Endothelial cell of umbilical vein (primary cell): ENCODE measurements around the gene MRGPRE. TPM values are rescaled to one million over a fixed set of nuclear protein-coding genes. Genes with fewer than 3 reads are reported as not detected.

Source experiments
- BruUV-seq: library from RNA; stranded (reverse); fragments of 400-500 nt; replicated peaks from 2 replicates; lab custom pipeline; 2021; lab: Mats Ljungman, UMichigan
- CTCF ChIA-PET: fragments of 300-600, 350-600 bp; sonication (Branson Sonifier 250); formaldehyde crosslinking; loops from one replicate; lab custom pipeline; 2021; ENCODE audit warnings: antibody characterized with exemption, inconsistent platforms; lab: Charles Lee
- POLR2A ChIA-PET: fragments of 300-600, 350-600 bp; sonication (Branson Sonifier 250); formaldehyde crosslinking; loops from one replicate; lab custom pipeline; 2021; ENCODE audit warnings: antibody characterized with exemption, inconsistent platforms; lab: Charles Lee
- DNase-seq: peaks from one replicate; pipeline ENCODE4 v3.0.0-alpha.2; 2011; ENCODE audit warnings: low read depth, low spot score
- FAIRE-seq: peaks from 2 replicates; lab custom pipeline; 2011; peaks lifted over from hg19 to GRCh38; lab: Jason Lieb, UNC
- H2AFZ ChIP-seq: 2 replicates; pipeline ENCODE4 v1.6.0; 2012; ENCODE audit warnings: low read depth, low read length, control low read depth, inconsistent platforms
- H3K27ac ChIP-seq: 2 replicates; pipeline ENCODE4 v1.5.1; 2011; ENCODE audit warnings: low read depth, mild to moderate bottlenecking, control low read depth, low read length, moderate library complexity; ENCODE audit not compliant: insufficient read depth
- H3K27me3 ChIP-seq, 2 experiments: 2 replicates each; pipeline versions ENCODE4 v1.6.0 to v1.6.1; 2011; ENCODE audit warnings: low read length in 2 of 2, mixed read lengths in 1 of 2; ENCODE audit not compliant: control insufficient read depth in 2 of 2, insufficient read depth in 2 of 2
- H3K36me3 ChIP-seq, 2 experiments: 2 replicates in 1 of 2; 3 replicates in 1 of 2; pipeline ENCODE4 v1.5.1; 2011; ENCODE audit warnings: low read length in 2 of 2, mild to moderate bottlenecking in 1 of 2, moderate library complexity in 1 of 2; ENCODE audit not compliant: control insufficient read depth in 2 of 2, insufficient read depth in 2 of 2; ENCODE audit errors: extremely low read depth in 1 of 2
- H3K4me1 ChIP-seq: 3 replicates; pipeline ENCODE4 v1.5.1; 2011; ENCODE audit warnings: mild to moderate bottlenecking, low read length; ENCODE audit not compliant: control insufficient read depth, insufficient read depth; ENCODE audit errors: extremely low read depth
- H3K4me2 ChIP-seq: 2 replicates; pipeline ENCODE4 v1.6.1; 2011; ENCODE audit warnings: low read length, control low read depth, mixed read lengths; ENCODE audit not compliant: insufficient read depth
- H3K4me3 ChIP-seq, 3 experiments: fragments of 200-600 bp in 1 of 3; sonication (generic), shearing (Covaris generic) in 1 of 3; replicated peaks in 1 of 3; 2 replicates each; pipeline ENCODE4 v1.5.1; 2011 to 2016; ENCODE audit warnings: control low read depth in 3 of 3, low read length in 3 of 3, mild to moderate bottlenecking in 2 of 3, inconsistent platforms in 1 of 3, low read depth in 1 of 3, moderate library complexity in 1 of 3; ENCODE audit not compliant: insufficient read depth in 1 of 3
- H3K79me2 ChIP-seq: 2 replicates; pipeline ENCODE4 v1.6.0; 2012; ENCODE audit warnings: low read length, inconsistent platforms; ENCODE audit not compliant: control insufficient read depth, insufficient read depth
- H3K9ac ChIP-seq: replicated peaks from 2 replicates; pipeline ENCODE3; 2011; ENCODE audit warnings: low read length, control low read depth; ENCODE audit not compliant: insufficient read depth; ENCODE audit errors: extremely low read depth
- H3K9me1 ChIP-seq: replicated peaks from 3 replicates; pipeline ENCODE4 v1.6.0; 2011; ENCODE audit warnings: mild to moderate bottlenecking, low read length; ENCODE audit not compliant: control insufficient read depth, insufficient read depth; ENCODE audit errors: extremely low read depth
- H3K9me3 ChIP-seq: replicated peaks from 2 replicates; pipeline ENCODE4 v1.5.1; 2012; ENCODE audit warnings: low read length, inconsistent platforms; ENCODE audit not compliant: control insufficient read depth, insufficient read depth
- H4K20me1 ChIP-seq: replicated peaks from 2 replicates; pipeline ENCODE3; 2011; ENCODE audit warnings: mild to moderate bottlenecking, low read length; ENCODE audit not compliant: control insufficient read depth, insufficient read depth; ENCODE audit errors: extremely low read depth
- CTCF ChIP-seq, 2 donors: IDR thresholded peaks; 1 replicate in 1 of 2; 2 replicates in 1 of 2; pipeline ENCODE4 v1.5.1; 2011; ENCODE audit warnings: low read length in 2 of 2, mild to moderate bottlenecking in 2 of 2, moderate library complexity in 2 of 2, control low read depth in 1 of 2, inconsistent platforms in 1 of 2, low read depth in 1 of 2; ENCODE audit not compliant: insufficient read depth in 1 of 2; ENCODE audit errors: extremely low read depth in 1 of 2
- EZH2 ChIP-seq: IDR thresholded peaks from 2 replicates; pipeline ENCODE4 v1.6.1; 2012; ENCODE audit warnings: borderline replicate concordance, low read depth, mild to moderate bottlenecking, moderate library complexity, low read length, inconsistent platforms; ENCODE audit not compliant: severe bottlenecking
- FOS ChIP-seq: IDR thresholded peaks from 2 replicates; pipeline ENCODE4 v1.6.1; 2011; ENCODE audit warnings: mild to moderate bottlenecking, low read length, moderate library complexity, borderline replicate concordance; ENCODE audit not compliant: insufficient read depth
- GATA2 ChIP-seq: IDR thresholded peaks from 2 replicates; pipeline ENCODE4 v1.7.0; 2011; ENCODE audit warnings: low read depth, mild to moderate bottlenecking, moderate library complexity, mixed read lengths, low read length; ENCODE audit not compliant: insufficient read length, insufficient read depth
- JUN ChIP-seq: IDR thresholded peaks from 2 replicates; pipeline ENCODE4 v1.6.1; 2011; ENCODE audit warnings: borderline replicate concordance, low read depth; ENCODE audit not compliant: insufficient read length, insufficient read depth
- MAX ChIP-seq: IDR thresholded peaks from 2 replicates; pipeline ENCODE4 v1.6.1; 2011; ENCODE audit not compliant: insufficient read depth, insufficient read length
- MYC ChIP-seq: IDR thresholded peaks from one replicate; pipeline ENCODE4 v1.6.1; 2011; ENCODE audit warnings: mild to moderate bottlenecking, low read depth, low read length
- POLR2A ChIP-seq: IDR thresholded peaks from 2 replicates; pipeline ENCODE4 v1.6.1; 2012; ENCODE audit warnings: low read depth, mild to moderate bottlenecking, control low read depth, low read length
- POLR2AphosphoS5 ChIP-seq: IDR thresholded peaks from 2 replicates; pipeline ENCODE4 v1.6.1; 2012; ENCODE audit warnings: low read depth, mild to moderate bottlenecking, control low read depth, low read length, moderate library complexity; ENCODE audit not compliant: insufficient read depth
- dilution Hi-C: fragments of 300-500 bp; cut with MboI; formaldehyde crosslinking; loops from one replicate; pipeline ENCODE4 v1.15.0; 2019; ENCODE audit warnings: low sequenced_read_pairs; ENCODE audit not compliant: extremely low pct_ligation_motif_present
- intact Hi-C: fragments of 100-400 bp; cut with micrococcal nuclease; formaldehyde crosslinking; loops from one replicate; pipeline ENCODE4 v1.10.0; 2022
- polyA plus RNA-seq, 4 experiments: library from polyadenylated mRNA; depleted of rRNA in 3 of 4; stranded (reverse) in 3 of 4; unstranded in 1 of 4; fragments of >200 nt; gene quantifications; 2 replicates each; pipeline versions ENCODE4 v1.2.1 to v1.2.3, GENCODE V29; 2011 to 2012; ENCODE audit warnings: missing spikeins in 1 of 4
- total RNA-seq: library from RNA; stranded (reverse); gene quantifications from 2 replicates; pipeline ENCODE4 v1.2.3, GENCODE V29; 2021

The MRGPRE gene
- total and polyA plus RNA-seq, 2 donors (not counting 3 experiments of a cell fraction or from before 2014, with no cell fraction given) = not detected

DNA sequence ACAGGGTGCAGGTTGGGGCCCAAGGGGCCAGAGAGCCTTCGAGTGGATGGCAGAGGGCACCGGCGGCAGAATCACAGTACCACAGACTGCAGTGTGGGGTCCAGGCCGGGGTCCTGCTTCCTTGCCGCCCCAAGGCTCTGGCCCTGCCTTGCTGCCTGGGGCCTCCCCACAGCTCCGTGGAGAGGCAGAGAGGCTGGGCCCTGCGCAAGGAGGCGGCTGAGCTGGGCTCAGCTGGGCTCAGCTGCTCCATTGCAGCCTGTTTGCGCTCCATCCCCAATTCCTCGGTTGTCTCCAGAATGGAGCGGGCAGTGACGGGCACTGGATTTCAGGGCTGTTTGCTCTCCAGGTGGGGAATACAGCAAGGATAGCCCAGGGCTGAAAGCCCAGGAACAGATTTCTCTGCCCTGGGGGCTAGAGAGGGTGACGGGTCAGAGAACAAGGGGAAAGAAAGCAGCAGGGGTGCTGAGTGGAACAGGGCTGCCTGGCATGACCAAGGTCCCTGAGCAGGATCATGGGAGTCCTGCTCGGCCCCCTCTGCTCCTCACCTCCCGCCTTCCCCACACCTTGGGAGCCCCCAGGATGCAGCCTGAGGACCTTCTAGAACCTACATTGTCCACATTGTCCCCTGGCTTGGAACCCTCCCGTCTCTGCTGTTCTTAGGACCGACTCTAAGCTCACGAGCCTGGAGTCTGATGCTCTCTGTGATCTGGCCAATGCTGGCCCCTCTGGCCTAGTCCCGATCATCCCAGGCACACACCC, 32.5 kb downstream of the MRGPRE start:
- BruUV-seq = no TSS peak
- ChIA-PET POLR2A (interaction anchor here (0.7 kb wide), 1 partner anchor 15 kb away, joined by 3 read pairs; no protein-coding TSS in a partner anchor), CTCF (no interaction called here)
- no peak overlapping the region for H3K9ac ChIP-seq
- no peak overlapping the region for H3K4me3 ChIP-seq
- H3K27ac ChIP-seq = no peak overlapping the region
- H3K4me2 ChIP-seq = no peak overlapping the region
- dilution Hi-C loops = no loop called here
- FAIRE-seq (no peak), DNase-seq (no peak)
- H3K36me3 ChIP-seq = no peaks in the 10 kb centered on the region
- intact Hi-C loops = no loop called here
- H3K9me3 ChIP-seq = no peaks in the 10 kb centered on the region
- H4K20me1 ChIP-seq = no peaks in the 10 kb centered on the region
- H3K9me1 ChIP-seq = no peaks in the 10 kb centered on the region
- peaks cover 8 to 16% of the 10 kb centered on the region in 2 experiments for H3K27me3 ChIP-seq
- TF ChIP-seq EZH2 (no peak), POLR2AphosphoS5 (no peak), POLR2A (no peak), FOS (no peak)
- H2AFZ ChIP-seq = no peak overlapping the region
- H3K79me2 ChIP-seq = no peaks in the 10 kb centered on the region
- H3K4me1 ChIP-seq = no peaks in the 10 kb centered on the region

DNA sequence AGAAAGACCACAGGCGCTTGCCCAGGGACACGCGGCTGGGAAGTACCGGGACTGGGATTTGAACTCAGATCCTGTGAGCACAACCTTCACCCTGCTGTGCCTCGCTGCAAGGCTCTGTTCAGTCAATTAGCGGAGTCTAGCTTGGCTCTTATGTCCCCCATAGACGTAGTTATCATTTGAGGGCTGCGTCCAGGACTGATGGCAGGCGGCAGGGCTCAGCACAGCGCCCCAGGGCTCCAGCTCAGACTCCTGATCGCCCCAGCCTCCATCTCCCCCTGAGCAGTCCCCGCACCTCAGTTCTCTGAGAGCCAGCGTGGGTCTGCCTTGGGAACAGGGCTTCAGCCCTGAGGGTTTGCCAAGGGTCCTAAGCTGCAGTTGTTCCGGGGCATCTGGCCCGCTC, 33.4 kb downstream of the MRGPRE start:
- H3K9ac ChIP-seq = no peak overlapping the region
- H3K36me3 ChIP-seq = no peaks in the 10 kb centered on the region
- no peaks in the 10 kb centered on the region for H4K20me1 ChIP-seq
- POLR2A ChIA-PET = no interaction called here
- H3K27ac ChIP-seq = no peak overlapping the region
- no peak overlapping the region for H2AFZ ChIP-seq
- H3K4me1 ChIP-seq = no peaks in the 10 kb centered on the region
- no TSS peak for BruUV-seq
- no peaks in the 10 kb centered on the region for H3K9me1 ChIP-seq
- peaks cover 8 to 16% of the 10 kb centered on the region in 2 experiments for H3K27me3 ChIP-seq
- no peaks in the 10 kb centered on the region for H3K79me2 ChIP-seq
- H3K4me2 ChIP-seq = no peak overlapping the region
- H3K9me3 ChIP-seq = no peaks in the 10 kb centered on the region
- CTCF ChIA-PET = no interaction called here
- no peak overlapping the region for H3K4me3 ChIP-seq
- FAIRE-seq (no peak), DNase-seq (no peak)
- dilution Hi-C loops = no loop called here
- intact Hi-C loops = no loop called here
- no peak for TF ChIP-seq EZH2
- TF ChIP-seq POLR2AphosphoS5 = no peak
- no peak for TF ChIP-seq POLR2A
- TF ChIP-seq MYC = no peak
- no peak for TF ChIP-seq GATA2
- no peak for TF ChIP-seq MAX
- TF ChIP-seq FOS = no peak
- TF ChIP-seq CTCF (IDR thresholded peaks at IDR 0.05; ENCODE audit: extremely low read depth in 1 of 2, insufficient read depth in 1 of 2, low read depth in 1 of 2, low read length in 2 of 2) = no peak
- TF ChIP-seq JUN = no peak
